GM21390 (cell line): ENCODE results near the gene CYP4F22.
"Not testable (repeated sequence)": the region's sequence is repeated elsewhere in the genome, so short reads cannot be mapped to it uniquely, and the experiment has no call there.

Experiments used
- ATAC-seq: cut with Tn5 transposase; IDR thresholded peaks from one replicate; pipeline ENCODE4 v1.9.1; 2021; ENCODE audit not compliant: unreplicated experiment

Gene CYP4F22

GRCh38 chr19:15488489-15489226 is 19.7 kb upstream of the CYP4F22 start:
- no peak for ATAC-seq

GRCh38 chr19:15495151-15495550 is 13.2 kb upstream of the CYP4F22 start:
- ATAC-seq, result no peak

DNA sequence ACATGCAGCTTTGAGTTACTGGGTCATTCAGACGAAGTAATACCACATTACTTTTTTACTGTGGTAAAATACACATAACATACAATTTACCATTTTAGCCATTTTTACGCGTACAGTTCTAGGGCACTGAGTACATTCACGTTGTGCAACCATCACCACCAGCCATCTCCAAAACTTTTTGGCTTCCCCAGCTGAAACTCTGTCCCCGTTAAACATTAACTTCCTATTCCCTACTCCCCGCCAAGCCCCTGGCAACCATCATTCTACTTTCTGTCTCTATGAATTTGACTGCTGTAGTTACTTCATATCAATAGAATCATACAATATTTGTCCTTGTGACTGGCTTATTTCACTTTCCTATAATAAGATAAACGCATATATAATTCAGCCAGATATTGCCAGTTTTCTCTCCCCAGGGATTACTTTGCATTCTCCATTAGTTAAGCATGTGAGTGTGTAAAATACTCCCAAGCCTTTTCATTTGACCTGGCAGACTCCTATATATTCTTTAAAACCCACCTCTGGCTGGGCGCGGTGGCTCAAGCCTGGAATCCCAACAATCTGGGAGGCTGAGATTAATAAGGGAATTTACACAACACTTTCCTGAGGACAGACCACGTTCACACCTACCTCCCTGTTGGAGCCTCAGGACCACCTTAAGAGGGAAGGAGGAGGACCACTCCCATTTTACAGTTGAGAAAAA is 10.0 kb upstream of the CYP4F22 start:
- no peak for ATAC-seq

GRCh38 chr19:15498910-15499309 is 9.4 kb upstream of the CYP4F22 start:
- no peak for ATAC-seq

- no peak for ATAC-seq
Measured at GRCh38 chr19:15501596-15501995, 6.7 kb upstream of the CYP4F22 start.

DNA sequence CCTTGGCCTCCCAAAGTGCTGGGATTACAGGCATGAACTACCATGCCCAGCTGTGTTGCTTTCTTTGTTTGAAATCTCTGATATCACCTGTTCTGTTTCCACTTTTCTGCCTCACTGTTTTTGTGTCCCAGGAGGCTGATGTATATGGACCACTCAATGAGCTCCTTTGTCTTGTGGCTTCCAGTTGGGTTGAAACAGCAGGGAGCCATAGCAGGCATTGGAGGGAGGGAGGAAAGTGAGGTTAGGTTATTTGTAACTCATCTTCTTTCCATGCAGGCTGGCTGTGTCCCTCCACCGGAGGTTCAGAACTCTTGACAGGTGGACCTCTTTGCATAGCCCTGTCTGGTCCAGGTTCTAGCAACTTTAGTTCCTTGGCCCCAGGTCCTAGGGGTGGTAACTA is 6.1 kb upstream of the CYP4F22 start:
- ATAC-seq, result no peak

GRCh38 chr19:15506074-15506571 is 2.2 kb upstream of the CYP4F22 start:
- no peak for ATAC-seq

GRCh38 chr19:15507068-15508034 is 974 bp upstream of the CYP4F22 start:
- ATAC-seq, result no peak

GRCh38 chr19:15511671-15512424 is 3.5 kb downstream of the CYP4F22 start:
- ATAC-seq, result no peak

DNA sequence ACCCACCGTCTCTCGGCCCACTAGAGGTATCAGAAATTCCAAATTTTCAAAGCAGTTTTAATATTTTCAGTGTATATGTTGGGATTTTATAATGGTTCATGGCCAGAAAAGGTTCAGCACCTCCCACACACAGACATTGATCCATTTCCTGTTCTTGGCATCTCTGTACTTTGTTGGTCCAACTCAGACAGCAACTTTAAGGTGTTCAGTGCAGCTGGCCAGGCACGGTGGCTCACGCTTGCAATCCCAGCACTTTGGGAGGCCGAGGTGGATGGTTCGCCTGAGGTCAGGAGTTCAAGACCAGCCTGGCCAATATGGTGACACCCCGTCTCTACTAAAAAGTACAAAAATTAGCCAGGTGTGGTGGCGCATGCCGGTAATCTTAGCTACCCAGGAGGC is 6.9 kb downstream of the CYP4F22 start:
- not testable (repeated sequence) for ATAC-seq

GRCh38 chr19:15516363-15516762 is 8.0 kb downstream of the CYP4F22 start:
- no peak for ATAC-seq

DNA sequence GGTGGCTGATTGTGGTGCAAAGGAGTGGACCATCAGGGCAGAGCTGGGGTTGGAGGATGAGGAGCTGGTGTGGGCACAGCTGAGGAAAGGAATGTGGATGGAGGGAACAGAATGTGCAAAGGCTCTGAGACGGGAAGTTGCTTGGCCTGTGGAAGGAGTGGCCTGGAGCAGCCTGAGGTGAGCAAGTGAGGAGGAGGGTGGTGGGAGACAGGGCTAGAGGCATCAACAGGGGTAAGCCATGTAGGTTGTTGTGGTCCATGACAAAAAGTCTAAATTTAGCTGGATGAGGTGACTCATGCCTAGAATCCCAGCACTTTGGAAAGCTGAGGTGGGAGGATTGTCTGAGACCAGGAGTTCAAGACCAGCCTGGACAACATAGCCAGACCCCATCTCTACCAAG is 9.5 kb downstream of the CYP4F22 start:
- ATAC-seq, result no peak

DNA sequence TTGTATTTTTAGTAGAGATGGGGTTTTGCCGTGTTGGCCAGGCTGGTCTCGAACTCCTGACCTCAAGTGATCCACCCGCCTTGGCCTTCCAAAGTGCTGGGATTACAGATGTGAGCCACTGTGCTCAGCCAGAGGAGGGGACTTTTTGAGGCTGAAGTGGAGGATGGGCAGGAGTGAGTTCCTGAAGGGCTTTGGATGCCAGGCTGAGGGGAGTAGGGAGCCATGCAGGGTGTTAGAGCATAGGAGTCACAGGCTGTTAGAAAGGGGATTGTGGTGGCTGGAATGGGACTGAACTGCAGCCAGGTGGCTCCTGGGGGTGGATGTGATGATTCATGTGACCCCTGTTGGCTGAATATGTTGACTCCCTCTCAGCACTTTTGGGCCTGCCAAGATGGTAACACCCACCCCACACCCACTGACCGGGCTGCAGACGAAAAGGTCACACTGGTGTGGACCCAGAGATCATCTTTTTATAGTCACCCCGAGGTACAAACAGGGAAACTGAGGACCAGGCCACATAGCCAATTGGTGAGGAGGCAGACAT is 11.2 kb downstream of the CYP4F22 start:
- no peak for ATAC-seq

DNA sequence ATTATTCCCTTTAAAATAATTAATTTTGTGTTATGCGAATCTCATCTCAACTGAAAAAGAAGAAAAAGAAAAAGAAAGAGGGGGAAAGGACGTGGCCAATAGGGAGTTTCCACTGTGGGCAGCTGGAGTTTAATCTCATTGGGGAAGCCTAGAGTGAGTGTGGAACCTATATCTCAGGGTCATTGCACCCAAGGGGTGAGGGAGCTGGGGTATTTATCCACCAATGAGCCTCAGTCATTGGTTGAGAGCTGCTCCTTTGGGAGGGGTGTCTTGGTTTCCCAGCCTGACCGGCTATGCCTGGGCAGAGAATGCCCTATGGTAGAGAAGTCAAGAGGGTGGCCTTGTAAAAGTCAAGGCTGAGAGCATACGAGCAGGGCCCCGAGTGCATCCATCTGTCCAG is 16.5 kb downstream of the CYP4F22 start:
- no peak for ATAC-seq

GRCh38 chr19:15525291-15525690 is 17.0 kb downstream of the CYP4F22 start:
- no peak for ATAC-seq

- no peak for ATAC-seq
Measured at GRCh38 chr19:15526408-15526807, 18.1 kb downstream of the CYP4F22 start.

GRCh38 chr19:15527705-15528104 is 19.4 kb downstream of the CYP4F22 start:
- no peak for ATAC-seq

- no peak for ATAC-seq
Measured at GRCh38 chr19:15529774-15530372, 21.5 kb downstream of the CYP4F22 start.

DNA sequence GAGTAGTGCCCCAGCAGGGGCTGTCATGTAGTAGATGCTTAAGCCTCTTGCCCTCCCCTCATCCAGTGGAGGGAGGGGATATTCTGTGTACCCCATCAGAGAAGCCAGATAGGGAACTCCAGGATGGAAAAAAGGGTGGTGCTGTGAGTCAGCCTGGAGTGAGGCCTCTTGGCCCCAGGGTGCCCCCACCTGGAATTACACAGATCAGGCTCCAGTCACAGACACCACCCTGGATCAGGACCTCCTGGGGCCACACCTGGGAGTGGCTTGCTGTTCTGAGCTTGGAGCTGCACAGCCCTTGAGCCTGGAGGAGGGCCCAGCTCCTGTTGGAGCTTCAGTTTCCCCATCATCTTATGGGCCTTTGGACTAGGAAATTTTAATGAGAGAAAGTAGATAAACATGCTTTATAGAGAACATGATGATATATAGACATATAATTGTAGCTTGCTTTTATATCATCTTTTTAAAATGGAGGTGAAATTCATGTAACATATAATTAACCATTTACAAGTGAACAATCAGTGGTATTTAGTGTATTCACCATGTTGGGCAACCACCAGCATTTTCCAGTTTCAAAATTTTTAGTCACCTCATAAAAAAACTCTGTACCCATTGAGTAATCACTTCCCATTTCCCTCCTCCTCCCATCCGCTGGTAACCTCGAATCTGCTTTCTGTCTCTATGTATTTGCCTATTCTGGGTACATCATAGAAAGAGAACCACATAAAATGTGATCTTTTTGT is 24.6 kb downstream of the CYP4F22 start:
- ATAC-seq, result no peak
